ENCODE results near the gene GUCY1A1. TPM values are rescaled to one million over a fixed set of nuclear protein-coding genes. Genes with fewer than 3 reads are reported as not detected.

The GUCY1A1 gene
- total RNA-seq, 1 donor from 2014 or later = 3.7 TPM

DNA sequence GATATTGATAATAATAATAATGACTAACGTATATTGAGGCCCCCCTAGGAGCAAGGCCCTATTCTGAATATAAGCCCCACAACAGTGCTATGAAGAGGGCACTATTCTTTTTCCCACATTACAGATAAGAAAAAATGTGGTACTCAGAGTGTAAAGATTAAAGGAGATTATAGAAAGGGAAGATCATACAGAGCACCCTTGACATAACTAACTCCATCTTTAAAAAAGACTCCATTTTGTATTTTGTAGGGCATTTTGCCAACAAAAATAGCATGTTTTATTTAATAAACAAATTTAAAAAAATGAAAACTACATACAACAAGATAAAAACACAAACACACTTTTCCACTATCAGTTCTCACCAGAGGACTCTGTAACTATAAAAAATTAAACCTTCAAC is 42.1 kb downstream of the GUCY1A1 start:
- DNase-seq (ENCODE audit: low read depth) = no peak
- H3K4me3 ChIP-seq (ENCODE audit: low read depth, low read length) = no peak overlapping the region
- TF ChIP-seq, protein P1, sequence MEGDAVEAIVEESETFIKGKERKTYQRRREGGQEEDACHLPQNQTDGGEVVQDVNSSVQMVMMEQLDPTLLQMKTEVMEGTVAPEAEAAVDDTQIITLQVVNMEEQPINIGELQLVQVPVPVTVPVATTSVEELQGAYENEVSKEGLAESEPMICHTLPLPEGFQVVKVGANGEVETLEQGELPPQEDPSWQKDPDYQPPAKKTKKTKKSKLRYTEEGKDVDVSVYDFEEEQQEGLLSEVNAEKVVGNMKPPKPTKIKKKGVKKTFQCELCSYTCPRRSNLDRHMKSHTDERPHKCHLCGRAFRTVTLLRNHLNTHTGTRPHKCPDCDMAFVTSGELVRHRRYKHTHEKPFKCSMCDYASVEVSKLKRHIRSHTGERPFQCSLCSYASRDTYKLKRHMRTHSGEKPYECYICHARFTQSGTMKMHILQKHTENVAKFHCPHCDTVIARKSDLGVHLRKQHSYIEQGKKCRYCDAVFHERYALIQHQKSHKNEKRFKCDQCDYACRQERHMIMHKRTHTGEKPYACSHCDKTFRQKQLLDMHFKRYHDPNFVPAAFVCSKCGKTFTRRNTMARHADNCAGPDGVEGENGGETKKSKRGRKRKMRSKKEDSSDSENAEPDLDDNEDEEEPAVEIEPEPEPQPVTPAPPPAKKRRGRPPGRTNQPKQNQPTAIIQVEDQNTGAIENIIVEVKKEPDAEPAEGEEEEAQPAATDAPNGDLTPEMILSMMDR (conservative IDR thresholded peaks at IDR 0.05; ENCODE audit: low read depth, low read length) = no peak

- no peak overlapping the region for H3K4me3 ChIP-seq (ENCODE audit: low read depth, low read length)
- TF ChIP-seq, protein P1 (conservative IDR thresholded peaks at IDR 0.05; ENCODE audit: low read depth, low read length) = no peak
- no peak for DNase-seq (ENCODE audit: low read depth)
Measured at GRCh38 chr4:155709918-155710317, 43.3 kb downstream of the GUCY1A1 start.

DNA sequence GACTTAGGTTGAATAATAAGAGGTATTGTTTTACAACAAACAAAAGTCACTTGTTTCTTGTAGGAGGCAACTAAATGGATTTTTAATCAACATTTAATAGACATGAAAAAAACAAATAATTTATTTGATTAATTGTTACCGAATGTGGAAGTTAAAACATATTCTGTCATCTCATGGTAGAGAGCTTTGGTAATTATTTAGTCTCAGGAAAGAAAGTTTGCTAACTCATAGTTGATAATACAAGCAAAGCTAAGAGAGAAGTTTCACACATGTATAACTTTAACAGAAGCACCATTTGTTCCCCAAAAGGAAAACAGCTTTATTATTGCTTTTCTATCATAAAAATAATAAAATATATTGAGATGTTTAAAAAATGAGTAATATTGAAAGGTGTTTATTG is 44.9 kb downstream of the GUCY1A1 start:
- no peak overlapping the region for H3K4me3 ChIP-seq (ENCODE audit: low read depth, low read length)
- DNase-seq (ENCODE audit: low read depth) = no peak
- TF ChIP-seq, protein P1 (conservative IDR thresholded peaks at IDR 0.05; ENCODE audit: low read depth, low read length) = no peak

- no peak for DNase-seq (ENCODE audit: low read depth)
- H3K4me3 ChIP-seq (ENCODE audit: low read depth, low read length) = no peak overlapping the region
- TF ChIP-seq, protein P1 (conservative IDR thresholded peaks at IDR 0.05; ENCODE audit: low read depth, low read length) = no peak
Measured at GRCh38 chr4:155712846-155713245, 46.2 kb downstream of the GUCY1A1 start.

DNA sequence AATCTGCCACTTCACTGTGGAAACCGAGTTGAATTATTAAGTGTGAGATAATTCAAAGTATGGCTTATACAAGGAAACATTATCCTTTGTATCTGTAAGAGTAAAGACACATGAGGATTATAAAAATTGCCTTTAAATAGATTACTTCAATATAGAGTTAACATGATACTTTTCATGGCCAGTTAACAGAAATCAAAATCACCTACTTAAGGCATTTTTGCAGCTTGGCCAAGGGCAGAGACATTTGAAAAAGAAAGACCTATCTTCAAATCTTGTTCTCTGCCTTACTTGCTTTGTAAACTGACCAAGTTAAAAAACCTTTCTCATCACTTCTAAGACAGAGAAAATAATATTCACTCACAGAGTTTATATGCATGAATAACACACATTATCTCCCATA is 47.3 kb downstream of the GUCY1A1 start:
- TF ChIP-seq, protein P1 (conservative IDR thresholded peaks at IDR 0.05; ENCODE audit: low read depth, low read length) = no peak
- no peak for DNase-seq (ENCODE audit: low read depth)
- H3K4me3 ChIP-seq (ENCODE audit: low read depth, low read length) = no peak overlapping the region

- TF ChIP-seq, protein P1 (conservative IDR thresholded peaks at IDR 0.05; ENCODE audit: low read depth, low read length) = no peak
- H3K4me3 ChIP-seq (ENCODE audit: low read depth, low read length) = no peak overlapping the region
- DNase-seq (ENCODE audit: low read depth) = no peak
Measured at GRCh38 chr4:155722336-155722735, 55.7 kb downstream of the GUCY1A1 start.

- H3K4me3 ChIP-seq (ENCODE audit: low read depth, low read length) = no peak overlapping the region
- peak; percentile 91 for DNase-seq (ENCODE audit: low read depth)
- TF ChIP-seq, protein P1 (conservative IDR thresholded peaks at IDR 0.05; ENCODE audit: low read depth, low read length) = no peak
Measured at GRCh38 chr4:155722816-155723499, 56.3 kb downstream of the GUCY1A1 start.
